T-cell (primary cell): ENCODE data around the gene BICD2. TPM values are rescaled to one million over a fixed set of nuclear protein-coding genes. Genes with fewer than 3 reads are reported as not detected.

Experiments used
- ATAC-seq, 4 experiments: fragments of 200-7000 bp in 3 of 4; fragments of 150-1000 bp in 1 of 4; cut with Tn5 transposase; replicated peaks in 1 of 4; 1 replicate in 3 of 4; 2 replicates in 1 of 4; pipeline ENCODE4 v1.10.0; 2021; ENCODE audit warnings: moderate library complexity in 3 of 4, mild to moderate bottlenecking in 2 of 4, moderate number of reproducible peaks in 1 of 4
- CTCF ChIA-PET, 2 donors: fragments of 300-600 bp; sonication (Branson Sonifier 250); formaldehyde crosslinking; loops; one replicate each; lab custom pipeline; 2022; ENCODE audit warnings: antibody characterized with exemption in 2 of 2; lab: Charles Lee
- POLR2A ChIA-PET, 2 donors: fragments of 300-600 bp; sonication (Branson Sonifier 250); formaldehyde crosslinking; loops; one replicate each; lab custom pipeline; 2022; ENCODE audit warnings: antibody characterized with exemption in 2 of 2; lab: Charles Lee
- DNase-seq, 35 experiments: peaks; one replicate each; pipeline versions ENCODE4 v3.0.0 to v3.0.0-alpha.2; 2013 to 2023
- H3K27ac ChIP-seq: one replicate; pipeline ENCODE4 v1.5.1; 2013; ENCODE audit warnings: low read length
- H3K27me3 ChIP-seq, 2 experiments: replicated peaks in 1 of 2; 1 replicate in 1 of 2; 2 replicates in 1 of 2; pipeline versions ENCODE4 v1.6.1 to v1.7.0; 2013; ENCODE audit warnings: low read length in 1 of 2, mixed read lengths in 1 of 2; ENCODE audit not compliant: control insufficient read depth in 2 of 2, insufficient read depth in 2 of 2; ENCODE audit errors: extremely low read depth in 1 of 2
- H3K36me3 ChIP-seq, 2 donors: 1 replicate in 1 of 2; 2 replicates in 1 of 2; pipeline versions ENCODE4 v1.6.1 to v1.7.0; 2013; ENCODE audit warnings: low read length in 1 of 2; ENCODE audit not compliant: control insufficient read depth in 2 of 2, insufficient read depth in 1 of 2; ENCODE audit errors: extremely low read depth in 1 of 2
- H3K4me1 ChIP-seq, 2 experiments: 1 replicate in 1 of 2; 2 replicates in 1 of 2; pipeline versions ENCODE4 v1.6.1 to v1.7.0; 2013; ENCODE audit warnings: low read length in 2 of 2, mixed read lengths in 1 of 2; ENCODE audit not compliant: insufficient read depth in 2 of 2, control insufficient read depth in 1 of 2; ENCODE audit errors: extremely low read depth in 1 of 2
- H3K4me3 ChIP-seq, 2 donors: 1 replicate in 1 of 2; 2 replicates in 1 of 2; pipeline versions ENCODE4 v1.5.1 to v1.7.0; 2013; ENCODE audit warnings: mild to moderate bottlenecking in 2 of 2, low read length in 1 of 2, moderate library complexity in 1 of 2; ENCODE audit not compliant: control insufficient read depth in 1 of 2; ENCODE audit errors: extremely low read depth in 1 of 2
- H3K9me3 ChIP-seq: 2 replicates; pipeline ENCODE4 v1.7.0; 2013
- H3K27ac Mint-ChIP-seq, 2 donors: one replicate each; pipeline ENCODE4 v1.8.0; 2020 to 2021; ENCODE audit warnings: mild to moderate bottlenecking in 2 of 2, mixed read lengths in 2 of 2
- H3K27me3 Mint-ChIP-seq, 2 donors: one replicate each; pipeline ENCODE4 v1.8.0; 2021 to 2022; ENCODE audit warnings: mixed read lengths in 2 of 2
- H3K36me3 Mint-ChIP-seq: one replicate; pipeline ENCODE4 v1.8.0; 2021; ENCODE audit warnings: mixed read lengths
- H3K4me1 Mint-ChIP-seq, 3 donors: one replicate each; pipeline ENCODE4 v1.8.0; 2020 to 2022; ENCODE audit warnings: mixed read lengths in 3 of 3, mild to moderate bottlenecking in 1 of 3
- H3K4me3 Mint-ChIP-seq, 3 donors: one replicate each; pipeline ENCODE4 v1.8.0; 2020 to 2022; ENCODE audit warnings: mild to moderate bottlenecking in 3 of 3, mixed read lengths in 3 of 3, moderate library complexity in 3 of 3
- H3K9me3 Mint-ChIP-seq, 3 donors: one replicate each; pipeline ENCODE4 v1.8.0; 2020 to 2022; ENCODE audit warnings: mixed read lengths in 3 of 3
- WGBS: methylation state at CpG from one replicate; pipeline ENCODE4 v1.1.5; 2013; ENCODE audit warnings: missing lambda C conversion rate; ENCODE audit not compliant: insufficient coverage; 5-methylcytosine and 5-hydroxymethylcytosine counted together
- total RNA-seq, 35 experiments: library from RNA in 6 of 35; stranded (reverse) in 6 of 35; fragments of 120-200 nt in 1 of 35; gene quantifications; one replicate each; pipeline versions ENCODE4 v1.2.1 to v1.2.4 and lab custom pipeline; 2013 to 2026

Gene BICD2
- total RNA-seq, 5 donors from 2014 or later (not counting 1 experiment from before 2014, with no cell fraction given): 24.1 to 36.6 (median 30.6) TPM

- peaks cover 16% of the 10 kb centered on the region for H3K36me3 Mint-ChIP-seq
- ATAC-seq (no peak), DNase-seq (no peak)
- Histone ChIP-seq H3K4me3 (no peak overlapping the region), H3K27me3 (no peaks in the 10 kb centered on the region), H3K27ac (no peak overlapping the region), H3K36me3 (no peaks in the 10 kb centered on the region), H3K9me3 (peaks cover 4% of the 10 kb centered on the region), H3K4me1 (no peaks in the 10 kb centered on the region)
- no peak overlapping the region for H3K27ac Mint-ChIP-seq
- peaks cover 0 to 8% of the 10 kb centered on the region in 2 donors for H3K27me3 Mint-ChIP-seq
- H3K9me3 Mint-ChIP-seq: peaks cover 16 to 56% (median 43%) of the 10 kb centered on the region in 3 donors
- H3K4me3 Mint-ChIP-seq: no peak overlapping the region
- ChIA-PET CTCF (no interaction called here), POLR2A (no interaction called here)
- WGBS: no CpG with 5 or more reads among the region's 1 CpG
- peaks cover 0 to 10% (median 6%) of the 10 kb centered on the region in 3 donors for H3K4me1 Mint-ChIP-seq
Observed at GRCh38 chr9:92696619-92697018, 68.0 kb downstream of the BICD2 start.

- ATAC-seq (no peak), DNase-seq (no peak)
- H3K4me3 Mint-ChIP-seq: no peak overlapping the region
- POLR2A ChIA-PET: no interaction called here
- CTCF ChIA-PET: no interaction called here
- WGBS: no CpG with 5 or more reads among the region's 3 CpGs
- H3K36me3 Mint-ChIP-seq: no peaks in the 10 kb centered on the region
- peaks cover 0 to 20% (median 10%) of the 10 kb centered on the region in 3 donors for H3K9me3 Mint-ChIP-seq
- Histone ChIP-seq H3K27ac (no peak overlapping the region), H3K4me1 (no peaks in the 10 kb centered on the region), H3K4me3 (no peak overlapping the region), H3K27me3 (peaks cover 0 to 2% of the 10 kb centered on the region in 2 experiments), H3K9me3 (no peaks in the 10 kb centered on the region), H3K36me3 (no peaks in the 10 kb centered on the region)
- no peaks in the 10 kb centered on the region for H3K27me3 Mint-ChIP-seq
- no peak overlapping the region for H3K27ac Mint-ChIP-seq
- no peaks in the 10 kb centered on the region for H3K4me1 Mint-ChIP-seq
Observed at GRCh38 chr9:92686954-92687353, 77.7 kb downstream of the BICD2 start.

GRCh38 chr9:92685022-92685421 is 79.6 kb downstream of the BICD2 start:
- CTCF ChIA-PET: no interaction called here
- Histone ChIP-seq H3K36me3 (no peaks in the 10 kb centered on the region), H3K27ac (no peak overlapping the region), H3K4me3 (no peak overlapping the region), H3K27me3 (peaks cover 0 to 2% of the 10 kb centered on the region in 2 experiments), H3K9me3 (no peaks in the 10 kb centered on the region), H3K4me1 (no peaks in the 10 kb centered on the region)
- Mint-ChIP-seq H3K4me1 (no peaks in the 10 kb centered on the region), H3K27me3 (no peaks in the 10 kb centered on the region), H3K9me3 (peaks cover 0 to 4% (median 1%) of the 10 kb centered on the region in 3 donors), H3K27ac (no peak overlapping the region), H3K36me3 (no peaks in the 10 kb centered on the region), H3K4me3 (no peak overlapping the region)
- POLR2A ChIA-PET: no interaction called here
- DNase-seq (no peak), ATAC-seq (no peak)
- WGBS: 69% methylated on average over 5 of the region's 5 CpGs

- Mint-ChIP-seq H3K27ac (no peak overlapping the region), H3K4me3 (no peak overlapping the region), H3K36me3 (no peaks in the 10 kb centered on the region), H3K9me3 (no peaks in the 10 kb centered on the region), H3K27me3 (no peaks in the 10 kb centered on the region), H3K4me1 (peaks cover 0 to 2% (median 0%) of the 10 kb centered on the region in 3 donors)
- Histone ChIP-seq H3K36me3 (no peaks in the 10 kb centered on the region), H3K4me3 (no peak overlapping the region), H3K4me1 (no peaks in the 10 kb centered on the region), H3K27ac (no peak overlapping the region), H3K27me3 (no peaks in the 10 kb centered on the region), H3K9me3 (no peaks in the 10 kb centered on the region)
- DNase-seq (no peak), ATAC-seq (no peak)
- WGBS: 90% methylated on average over 4 of the region's 8 CpGs
- CTCF ChIA-PET: no interaction called here
- POLR2A ChIA-PET: no interaction called here
Observed at GRCh38 chr9:92682269-92682668, 82.4 kb downstream of the BICD2 start.

GRCh38 chr9:92680166-92681119 is 84.2 kb downstream of the BICD2 start:
- POLR2A ChIA-PET: no interaction called here
- Mint-ChIP-seq H3K9me3 (no peaks in the 10 kb centered on the region), H3K27ac (no peak overlapping the region), H3K4me1 (peaks cover 0 to 7% (median 2%) of the 10 kb centered on the region in 3 donors), H3K4me3 (no peak overlapping the region), H3K27me3 (no peaks in the 10 kb centered on the region), H3K36me3 (no peaks in the 10 kb centered on the region)
- no peak overlapping the region for H3K4me3 ChIP-seq
- no peak overlapping the region for H3K27ac ChIP-seq
- H3K27me3 ChIP-seq: no peaks in the 10 kb centered on the region
- CTCF ChIA-PET: no interaction called here
- no peaks in the 10 kb centered on the region for H3K36me3 ChIP-seq
- 90% methylated on average over 10 of the region's 12 CpGs for WGBS
- peaks cover 0 to 2% of the 10 kb centered on the region in 2 experiments for H3K4me1 ChIP-seq
- ATAC-seq (no peak), DNase-seq (no peak)
- no peaks in the 10 kb centered on the region for H3K9me3 ChIP-seq

- no peak for ATAC-seq
- no peak overlapping the region for H3K27ac Mint-ChIP-seq
- Histone ChIP-seq H3K36me3 (no peaks in the 10 kb centered on the region), H3K4me1 (peaks cover 0 to 2% of the 10 kb centered on the region in 2 experiments), H3K27me3 (no peaks in the 10 kb centered on the region), H3K27ac (no peak overlapping the region), H3K9me3 (no peaks in the 10 kb centered on the region), H3K4me3 (no peak overlapping the region)
- peaks cover 0 to 7% (median 2%) of the 10 kb centered on the region in 3 donors for H3K4me1 Mint-ChIP-seq
- H3K36me3 Mint-ChIP-seq: no peaks in the 10 kb centered on the region
- ChIA-PET POLR2A (interaction anchor here in 1 of 2 donors (0.7 kb wide), 1 partner anchor 90 kb away, joined by 5 read pairs; no protein-coding TSS in a partner anchor), CTCF (no interaction called here)
- 95% methylated on average over 10 of the region's 14 CpGs for WGBS
- H3K4me3 Mint-ChIP-seq: no peak overlapping the region
- H3K27me3 Mint-ChIP-seq: no peaks in the 10 kb centered on the region
- H3K9me3 Mint-ChIP-seq: no peaks in the 10 kb centered on the region
- DNase-seq: no peak
Observed at GRCh38 chr9:92679413-92680165, 85.0 kb downstream of the BICD2 start.
